GM12878 (cell line): ENCODE measurements around the gene RASAL3. TPM values are rescaled to one million over a fixed set of nuclear protein-coding genes. Genes with fewer than 3 reads are reported as not detected.

ENCODE experiments used
- BACH1 ChIP-seq: fragments of 450-650 bp; IDR thresholded peaks from 2 replicates; pipeline ENCODE4 v1.6.1; 2017; ENCODE audit warnings: mild to moderate bottlenecking, borderline replicate concordance
- BRCA1 ChIP-seq: IDR thresholded peaks from 2 replicates; pipeline ENCODE4 v1.6.1; 2011; ENCODE audit warnings: low read depth, low read length, improper control_type of control experiment
- CHD2 ChIP-seq: IDR thresholded peaks from 2 replicates; pipeline ENCODE4 v1.6.1; 2011; ENCODE audit warnings: low read depth, low read length, improper control_type of control experiment, borderline replicate concordance
- IKZF2 ChIP-seq, 2 experiments: fragments of 450-650 bp; IDR thresholded peaks; 2 replicates each; pipeline ENCODE4 v1.6.1; 2017; ENCODE audit warnings: mild to moderate bottlenecking in 2 of 2, moderate library complexity in 2 of 2
- JUNB ChIP-seq: IDR thresholded peaks from 2 replicates; pipeline ENCODE4 v1.6.1; 2016; ENCODE audit warnings: antibody characterized with exemption, mild to moderate bottlenecking
- KLF5 ChIP-seq: fragments of 450-650 bp; IDR thresholded peaks from 2 replicates; pipeline ENCODE4 v1.6.1; 2014; ENCODE audit warnings: mild to moderate bottlenecking; ENCODE audit not compliant: partially characterized antibody
- MEF2B ChIP-seq: fragments of 450-650 bp; IDR thresholded peaks from 2 replicates; pipeline ENCODE4 v1.6.1; 2018; ENCODE audit warnings: mild to moderate bottlenecking, moderate library complexity; ENCODE audit not compliant: partially characterized antibody, poor library complexity, severe bottlenecking
- MXI1 ChIP-seq: fragments of 150-350 bp; IDR thresholded peaks from 2 replicates; pipeline ENCODE4 v1.6.1; 2011; ENCODE audit warnings: low read depth, mild to moderate bottlenecking, inconsistent platforms, low read length, improper control_type of control experiment
- NFYB ChIP-seq: IDR thresholded peaks from 2 replicates; pipeline ENCODE4 v1.6.1; 2011; ENCODE audit warnings: low read depth, mild to moderate bottlenecking, low read length, improper control_type of control experiment, moderate library complexity; ENCODE audit not compliant: insufficient read depth
- PML ChIP-seq: IDR thresholded peaks from 2 replicates; pipeline ENCODE4 v1.6.1; 2012; ENCODE audit warnings: low read length, inconsistent platforms
- POLR2AphosphoS2 ChIP-seq: IDR thresholded peaks from 2 replicates; pipeline ENCODE4 v1.6.1; 2011; ENCODE audit warnings: low read depth, mild to moderate bottlenecking, low read length, improper control_type of control experiment, moderate library complexity
- SMAD5 ChIP-seq: IDR thresholded peaks from 2 replicates; pipeline ENCODE4 v1.6.1; 2016; ENCODE audit warnings: antibody characterized with exemption, low read depth
- SP1 ChIP-seq: IDR thresholded peaks from one replicate; pipeline ENCODE4 v1.6.1; 2011; ENCODE audit warnings: low read depth, low read length
- SREBF2 ChIP-seq: IDR thresholded peaks from 2 replicates; pipeline ENCODE4 v1.6.1; 2012; ENCODE audit warnings: mild to moderate bottlenecking, low read length
- SUPT20H ChIP-seq: IDR thresholded peaks from 2 replicates; pipeline ENCODE4 v1.6.1; 2011; ENCODE audit warnings: low read depth, mild to moderate bottlenecking, low read length, moderate library complexity, borderline replicate concordance; ENCODE audit not compliant: control insufficient read depth
- ZNF622 ChIP-seq: fragments of 450-650 bp; IDR thresholded peaks from 2 replicates; pipeline ENCODE4 v1.6.1; 2017; ENCODE audit warnings: mild to moderate bottlenecking, inconsistent platforms
- polyA plus RNA-seq, 11 experiments: library from polyadenylated mRNA; depleted of rRNA in 4 of 11; unstranded in 6 of 11; stranded (reverse) in 5 of 11; fragments of >200 nt; fragmentation: Nextera tagmentation in 4 of 11; fragmentation: Illumina TruSeq in 1 of 11; extraction: Ambion mirVana in 4 of 11; extraction: Trizol in 1 of 11; gene quantifications; 1 replicate in 1 of 11; 2 replicates in 10 of 11; pipeline versions ENCODE4 v1.2.1 to v1.2.3, GENCODE V29; 2011 to 2016; ENCODE audit warnings: inconsistent platforms in 2 of 11, missing spikeins in 2 of 11, low read depth in 1 of 11
- total RNA-seq, 4 experiments: library from RNA; depleted of rRNA in 3 of 4; stranded (reverse); fragments of >200 nt in 3 of 4; fragmentation: Illumina TruSeq in 1 of 4; extraction: Trizol in 1 of 4; gene quantifications; 2 replicates each; pipeline versions ENCODE4 v1.2.1 to v1.2.3, GENCODE V29; 2013 to 2021
- TF ChIP-seq, protein P1 (sequence below): IDR thresholded peaks from 2 replicates; pipeline ENCODE4 v1.6.1; 2012; ENCODE audit warnings: mild to moderate bottlenecking, low read depth, low read length
- TF ChIP-seq, protein P2 (sequence below): fragments of 450-650 bp; IDR thresholded peaks from 2 replicates; pipeline ENCODE4 v1.6.1; 2016; ENCODE audit warnings: mild to moderate bottlenecking
- TF ChIP-seq, protein P3 (sequence below): fragments of 450-650 bp; IDR thresholded peaks from 2 replicates; pipeline ENCODE4 v1.6.1; 2017; ENCODE audit warnings: mild to moderate bottlenecking
- TF ChIP-seq, protein P4 (sequence below): IDR thresholded peaks from 2 replicates; pipeline ENCODE4 v1.6.1; 2011; ENCODE audit warnings: borderline replicate concordance, low read depth, mild to moderate bottlenecking, moderate library complexity, mixed read lengths, low read length; ENCODE audit not compliant: insufficient read depth; ENCODE audit errors: extremely low read length
- TF ChIP-seq, protein P5 (sequence below): fragments of 450-650 bp; IDR thresholded peaks from 2 replicates; pipeline ENCODE4 v1.6.1; 2014; ENCODE audit warnings: mild to moderate bottlenecking

RASAL3 gene
- total and polyA plus RNA-seq, 10 of the 15 experiments (the other 5 are each of a cell fraction or from before 2014, with no cell fraction given) = 1.7 to 81.3 (median 23.2) TPM

DNA sequence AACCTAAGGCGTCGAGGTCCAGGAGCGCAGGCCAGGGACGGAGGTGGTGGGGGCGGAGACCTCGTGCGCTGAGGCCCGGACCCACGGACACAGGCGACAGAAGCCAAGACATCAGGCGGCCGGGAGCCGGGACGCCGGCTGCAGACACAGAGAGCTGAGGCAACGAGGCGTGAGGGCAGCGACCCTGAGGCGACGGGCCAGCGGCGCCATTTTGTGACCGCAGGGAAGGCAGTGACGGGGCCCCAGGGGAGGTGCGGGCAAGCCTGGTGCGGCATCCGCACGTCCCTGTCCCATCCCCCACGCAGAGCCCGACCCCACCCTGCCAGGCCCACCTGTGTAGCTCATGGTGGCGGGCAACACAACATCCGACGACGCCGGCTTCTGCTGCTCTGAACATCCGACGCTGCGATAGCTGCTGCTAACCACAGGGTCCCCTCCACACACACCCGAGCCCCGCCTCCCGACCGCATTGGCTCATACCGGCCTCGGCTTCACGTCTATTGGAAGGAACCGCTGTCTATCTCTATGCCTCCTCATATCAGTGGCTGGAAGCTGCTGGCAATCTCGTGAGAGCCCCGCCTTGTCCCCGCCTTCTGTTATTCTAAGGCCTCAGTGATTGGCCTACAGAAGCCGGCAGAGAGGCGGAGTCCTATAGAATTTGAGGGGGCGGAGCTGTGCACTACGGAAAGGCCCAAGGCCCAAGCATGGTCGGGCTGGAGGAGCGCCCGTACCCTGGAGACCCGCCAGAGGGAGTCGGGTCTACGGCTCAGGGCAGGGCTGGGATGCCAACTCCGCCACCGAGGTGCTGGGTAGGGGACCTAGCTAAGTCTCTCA is 45.5 kb downstream of the RASAL3 start, which contains the start of gene AKAP8L (continued):
- TF ChIP-seq SMAD5 (peak; percentile 47; the same call in 1 of the 2 replicates), NFYB (peak; percentile 100), BRCA1 (no peak), KLF5 (peak; percentile 97), JUNB (no peak), MXI1 (peak; percentile 80; the same call in 1 of the 2 replicates), IKZF2 (IDR thresholded peaks at IDR 0.05) (no peak; a peak in 2 of 4 replicates), MEF2B (peak; percentile 95), POLR2AphosphoS2 (peak; percentile 63; the same call in 1 of the 2 replicates), ZNF622 (no peak), PML (peak; percentile 64; the same call in 1 of the 2 replicates), SREBF2 (no peak), BACH1 (no peak; the same call in none of the 2 replicates), SUPT20H (no peak), CHD2 (peak; percentile 98), SP1 (peak; percentile 100)
- TF ChIP-seq, protein P1, sequence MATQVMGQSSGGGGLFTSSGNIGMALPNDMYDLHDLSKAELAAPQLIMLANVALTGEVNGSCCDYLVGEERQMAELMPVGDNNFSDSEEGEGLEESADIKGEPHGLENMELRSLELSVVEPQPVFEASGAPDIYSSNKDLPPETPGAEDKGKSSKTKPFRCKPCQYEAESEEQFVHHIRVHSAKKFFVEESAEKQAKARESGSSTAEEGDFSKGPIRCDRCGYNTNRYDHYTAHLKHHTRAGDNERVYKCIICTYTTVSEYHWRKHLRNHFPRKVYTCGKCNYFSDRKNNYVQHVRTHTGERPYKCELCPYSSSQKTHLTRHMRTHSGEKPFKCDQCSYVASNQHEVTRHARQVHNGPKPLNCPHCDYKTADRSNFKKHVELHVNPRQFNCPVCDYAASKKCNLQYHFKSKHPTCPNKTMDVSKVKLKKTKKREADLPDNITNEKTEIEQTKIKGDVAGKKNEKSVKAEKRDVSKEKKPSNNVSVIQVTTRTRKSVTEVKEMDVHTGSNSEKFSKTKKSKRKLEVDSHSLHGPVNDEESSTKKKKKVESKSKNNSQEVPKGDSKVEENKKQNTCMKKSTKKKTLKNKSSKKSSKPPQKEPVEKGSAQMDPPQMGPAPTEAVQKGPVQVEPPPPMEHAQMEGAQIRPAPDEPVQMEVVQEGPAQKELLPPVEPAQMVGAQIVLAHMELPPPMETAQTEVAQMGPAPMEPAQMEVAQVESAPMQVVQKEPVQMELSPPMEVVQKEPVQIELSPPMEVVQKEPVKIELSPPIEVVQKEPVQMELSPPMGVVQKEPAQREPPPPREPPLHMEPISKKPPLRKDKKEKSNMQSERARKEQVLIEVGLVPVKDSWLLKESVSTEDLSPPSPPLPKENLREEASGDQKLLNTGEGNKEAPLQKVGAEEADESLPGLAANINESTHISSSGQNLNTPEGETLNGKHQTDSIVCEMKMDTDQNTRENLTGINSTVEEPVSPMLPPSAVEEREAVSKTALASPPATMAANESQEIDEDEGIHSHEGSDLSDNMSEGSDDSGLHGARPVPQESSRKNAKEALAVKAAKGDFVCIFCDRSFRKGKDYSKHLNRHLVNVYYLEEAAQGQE = no peak
- TF ChIP-seq, protein P2, sequence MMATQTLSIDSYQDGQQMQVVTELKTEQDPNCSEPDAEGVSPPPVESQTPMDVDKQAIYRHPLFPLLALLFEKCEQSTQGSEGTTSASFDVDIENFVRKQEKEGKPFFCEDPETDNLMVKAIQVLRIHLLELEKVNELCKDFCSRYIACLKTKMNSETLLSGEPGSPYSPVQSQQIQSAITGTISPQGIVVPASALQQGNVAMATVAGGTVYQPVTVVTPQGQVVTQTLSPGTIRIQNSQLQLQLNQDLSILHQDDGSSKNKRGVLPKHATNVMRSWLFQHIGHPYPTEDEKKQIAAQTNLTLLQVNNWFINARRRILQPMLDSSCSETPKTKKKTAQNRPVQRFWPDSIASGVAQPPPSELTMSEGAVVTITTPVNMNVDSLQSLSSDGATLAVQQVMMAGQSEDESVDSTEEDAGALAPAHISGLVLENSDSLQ = peak; percentile 100
- TF ChIP-seq, protein P3, sequence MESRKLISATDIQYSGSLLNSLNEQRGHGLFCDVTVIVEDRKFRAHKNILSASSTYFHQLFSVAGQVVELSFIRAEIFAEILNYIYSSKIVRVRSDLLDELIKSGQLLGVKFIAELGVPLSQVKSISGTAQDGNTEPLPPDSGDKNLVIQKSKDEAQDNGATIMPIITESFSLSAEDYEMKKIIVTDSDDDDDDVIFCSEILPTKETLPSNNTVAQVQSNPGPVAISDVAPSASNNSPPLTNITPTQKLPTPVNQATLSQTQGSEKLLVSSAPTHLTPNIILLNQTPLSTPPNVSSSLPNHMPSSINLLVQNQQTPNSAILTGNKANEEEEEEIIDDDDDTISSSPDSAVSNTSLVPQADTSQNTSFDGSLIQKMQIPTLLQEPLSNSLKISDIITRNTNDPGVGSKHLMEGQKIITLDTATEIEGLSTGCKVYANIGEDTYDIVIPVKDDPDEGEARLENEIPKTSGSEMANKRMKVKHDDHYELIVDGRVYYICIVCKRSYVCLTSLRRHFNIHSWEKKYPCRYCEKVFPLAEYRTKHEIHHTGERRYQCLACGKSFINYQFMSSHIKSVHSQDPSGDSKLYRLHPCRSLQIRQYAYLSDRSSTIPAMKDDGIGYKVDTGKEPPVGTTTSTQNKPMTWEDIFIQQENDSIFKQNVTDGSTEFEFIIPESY = no peak; the same call in 1 of the 2 replicates
- TF ChIP-seq, protein P4, sequence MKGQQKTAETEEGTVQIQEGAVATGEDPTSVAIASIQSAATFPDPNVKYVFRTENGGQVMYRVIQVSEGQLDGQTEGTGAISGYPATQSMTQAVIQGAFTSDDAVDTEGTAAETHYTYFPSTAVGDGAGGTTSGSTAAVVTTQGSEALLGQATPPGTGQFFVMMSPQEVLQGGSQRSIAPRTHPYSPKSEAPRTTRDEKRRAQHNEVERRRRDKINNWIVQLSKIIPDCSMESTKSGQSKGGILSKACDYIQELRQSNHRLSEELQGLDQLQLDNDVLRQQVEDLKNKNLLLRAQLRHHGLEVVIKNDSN = no peak
- TF ChIP-seq, protein P5, sequence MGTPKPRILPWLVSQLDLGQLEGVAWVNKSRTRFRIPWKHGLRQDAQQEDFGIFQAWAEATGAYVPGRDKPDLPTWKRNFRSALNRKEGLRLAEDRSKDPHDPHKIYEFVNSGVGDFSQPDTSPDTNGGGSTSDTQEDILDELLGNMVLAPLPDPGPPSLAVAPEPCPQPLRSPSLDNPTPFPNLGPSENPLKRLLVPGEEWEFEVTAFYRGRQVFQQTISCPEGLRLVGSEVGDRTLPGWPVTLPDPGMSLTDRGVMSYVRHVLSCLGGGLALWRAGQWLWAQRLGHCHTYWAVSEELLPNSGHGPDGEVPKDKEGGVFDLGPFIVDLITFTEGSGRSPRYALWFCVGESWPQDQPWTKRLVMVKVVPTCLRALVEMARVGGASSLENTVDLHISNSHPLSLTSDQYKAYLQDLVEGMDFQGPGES = peak; percentile 99
